GM19238 (cell line): ENCODE results near the gene COL5A1.
"Not testable (repeated sequence)": the region's sequence is repeated elsewhere in the genome, so short reads cannot be mapped to it uniquely, and the experiment has no call there.

ENCODE experiments used
- DNase-seq: peaks from one replicate; pipeline ENCODE4 v3.0.0; 2011; ENCODE audit warnings: low spot score; ENCODE audit not compliant: insufficient read length

Gene COL5A1

DNA sequence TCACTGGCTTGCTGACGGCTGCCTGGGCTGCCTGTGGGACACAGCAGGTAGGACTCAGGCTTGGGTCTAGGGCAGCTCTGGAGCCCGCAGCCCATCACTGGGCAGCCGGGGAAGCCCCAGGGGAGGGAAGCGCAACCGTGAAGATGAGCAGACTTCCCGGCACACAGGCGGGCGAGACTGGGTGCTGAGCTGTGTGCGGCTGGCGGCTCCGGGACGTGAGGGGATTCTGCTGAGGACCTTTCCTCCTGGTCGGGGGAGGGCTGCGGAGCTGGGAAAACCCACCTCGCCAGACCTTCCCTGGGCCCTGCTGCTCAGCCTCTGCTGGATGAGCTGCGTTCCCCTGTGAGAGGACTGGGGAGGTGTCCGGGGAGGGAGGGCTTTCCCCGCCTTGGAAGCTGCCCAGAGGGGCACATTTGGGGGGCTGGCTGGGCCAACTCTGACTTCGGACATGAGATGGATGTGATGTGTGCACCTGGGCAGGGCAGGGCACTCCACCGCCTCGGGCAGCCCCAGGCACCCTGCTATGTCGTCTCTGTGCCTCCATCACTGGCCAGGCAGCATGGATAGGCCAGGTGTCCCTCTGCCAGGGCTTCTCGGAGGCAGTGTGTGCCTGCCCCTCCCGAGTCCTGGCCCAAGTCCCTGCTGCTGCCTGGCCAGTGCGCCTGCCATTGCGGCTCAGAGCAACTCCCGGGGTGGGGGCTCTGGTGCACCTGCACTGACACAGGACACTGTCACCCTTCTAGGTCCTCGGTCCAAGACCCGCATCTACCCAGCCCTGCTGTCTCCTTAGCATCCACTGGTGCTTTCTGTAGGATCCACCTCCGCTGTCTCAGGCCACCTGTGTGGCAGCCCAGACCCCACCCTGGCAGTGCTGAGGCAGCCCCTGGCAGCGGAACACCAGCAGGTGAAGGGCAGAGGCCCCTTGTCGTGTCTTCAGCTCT is 66.4 kb downstream of the COL5A1 start:
- no peak for DNase-seq

DNA sequence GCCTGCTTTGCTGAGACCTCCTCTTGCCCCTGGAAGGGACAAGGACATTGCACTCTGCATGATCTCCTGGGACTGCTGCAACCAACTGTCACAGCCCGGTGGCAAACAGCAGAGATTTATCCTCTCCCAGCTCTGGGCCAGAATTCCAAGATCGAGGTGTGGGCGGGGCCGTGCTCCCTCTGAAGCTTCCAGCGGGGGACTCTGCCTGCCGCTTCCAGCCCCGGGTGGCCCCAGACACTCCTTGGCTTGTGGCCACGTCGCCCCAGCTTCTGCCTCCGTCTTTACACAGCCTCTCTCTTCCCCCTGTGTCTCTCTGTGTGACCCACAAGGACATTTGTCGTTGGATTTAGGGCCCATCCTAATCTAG is 67.1 kb downstream of the COL5A1 start:
- DNase-seq = no peak

DNA sequence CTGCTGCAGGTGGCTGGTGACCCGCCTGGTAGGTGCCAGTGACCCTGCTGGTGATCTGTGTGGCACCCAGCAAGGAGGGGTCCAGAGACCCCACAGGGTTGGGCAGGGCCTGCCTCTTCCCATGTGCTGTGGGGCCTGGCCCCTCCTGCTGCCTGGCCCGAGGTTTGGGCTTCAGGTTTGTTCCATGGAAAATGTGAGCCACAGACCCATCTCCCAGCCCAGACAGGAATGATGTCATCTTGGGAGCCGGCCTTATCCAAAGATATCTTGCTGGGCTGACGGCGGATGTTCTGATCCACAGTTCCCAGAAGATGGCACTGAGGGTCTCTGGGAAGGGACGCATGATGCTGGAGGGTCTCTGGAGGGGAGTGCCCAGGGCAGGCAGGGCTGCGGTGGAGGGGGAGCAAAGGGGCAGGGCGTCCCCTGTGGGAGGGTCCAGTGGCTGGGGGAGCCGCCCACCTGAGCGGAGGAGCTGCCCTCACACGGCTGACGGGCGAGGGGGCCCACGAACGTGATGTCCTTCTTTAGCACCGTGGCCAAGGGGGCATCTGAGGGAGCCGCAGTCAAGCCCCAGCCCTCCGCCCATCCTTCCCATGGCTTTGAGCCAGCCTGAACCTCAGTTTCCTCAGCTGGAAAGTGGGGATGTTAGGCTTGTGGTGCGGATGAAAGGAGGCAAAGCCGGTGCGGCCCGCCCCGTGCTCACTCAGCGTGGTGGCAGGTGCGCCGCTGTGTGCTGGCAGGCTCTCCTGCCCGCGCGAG is 68.1 kb downstream of the COL5A1 start:
- DNase-seq = no peak

DNA sequence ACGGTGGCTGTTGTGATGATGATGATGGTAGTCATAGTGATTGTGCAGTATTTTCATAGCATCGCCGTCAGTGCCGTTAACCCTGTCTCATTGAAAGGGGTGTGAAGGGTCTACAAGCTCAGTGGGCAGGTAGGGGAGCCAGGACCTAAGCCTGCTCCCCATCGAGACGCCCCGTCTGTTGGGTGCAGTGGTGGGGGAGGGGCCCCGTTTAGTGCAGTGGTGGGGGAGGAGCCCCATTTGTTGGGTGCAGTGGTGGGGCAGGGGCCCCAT is 68.6 kb downstream of the COL5A1 start:
- DNase-seq = no peak

DNA sequence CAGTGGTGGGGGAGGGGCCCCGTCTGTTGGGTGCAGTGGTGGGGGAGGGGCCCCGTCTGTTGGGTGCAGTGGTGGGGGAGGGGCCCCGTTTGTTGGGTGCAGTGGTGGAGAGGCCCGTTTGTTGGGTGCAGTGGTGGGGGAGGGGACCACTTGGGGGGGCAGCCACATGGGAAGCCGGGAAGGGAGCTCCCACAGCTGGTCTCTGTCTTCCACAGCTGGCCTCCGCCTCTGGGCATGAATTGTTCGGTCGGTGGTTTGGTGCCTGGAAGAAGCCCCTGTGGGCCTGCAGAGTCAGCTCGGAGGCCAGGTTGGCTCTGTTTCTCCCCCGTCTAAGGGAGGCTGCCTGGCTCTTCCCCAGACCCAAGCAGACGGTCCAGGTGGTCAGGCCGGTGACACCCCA is 69.3 kb downstream of the COL5A1 start:
- no peak for DNase-seq

GRCh38 chr9:134712243-134712642 is 70.6 kb downstream of the COL5A1 start:
- DNase-seq = no peak

DNA sequence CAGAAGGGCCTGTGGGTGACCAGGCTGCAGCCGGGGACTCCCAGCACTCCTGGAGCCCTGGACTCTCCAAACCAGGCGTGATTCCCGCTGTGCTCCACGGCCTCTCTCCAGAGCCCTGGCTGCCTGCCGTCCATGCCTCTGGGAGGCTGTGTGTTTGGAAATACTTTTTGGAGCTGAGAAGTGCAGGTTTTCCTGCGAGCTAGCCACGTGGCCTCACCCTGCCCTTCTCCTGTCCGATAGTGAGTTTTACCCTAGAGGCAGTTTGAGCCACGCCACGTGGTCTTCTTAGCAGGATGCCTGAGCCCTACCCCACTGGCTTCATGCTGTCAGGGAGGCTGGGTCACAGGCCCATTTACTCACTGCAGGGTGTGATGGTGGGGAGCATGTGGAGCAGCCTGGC is 71.3 kb downstream of the COL5A1 start:
- DNase-seq = no peak

DNA sequence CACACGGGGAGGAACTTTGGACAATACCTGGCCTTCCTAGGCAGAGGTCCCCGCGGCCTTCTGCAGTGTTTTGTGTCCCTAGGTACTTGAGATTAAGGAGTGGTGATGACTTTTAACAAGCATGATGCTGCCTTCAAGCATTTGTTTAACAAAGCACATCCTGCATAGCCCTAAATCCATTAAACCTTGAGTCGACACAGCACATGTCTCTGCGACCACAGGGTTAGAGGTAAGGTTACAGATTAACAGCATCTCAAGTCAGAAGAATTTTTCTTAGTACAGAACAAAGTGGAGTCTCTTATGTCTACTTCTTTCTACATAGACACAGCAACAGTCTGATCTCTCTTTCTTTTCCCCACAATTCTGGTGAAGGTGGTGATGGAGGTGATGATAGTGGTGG is 73.9 kb downstream of the COL5A1 start:
- not testable (repeated sequence) for DNase-seq

DNA sequence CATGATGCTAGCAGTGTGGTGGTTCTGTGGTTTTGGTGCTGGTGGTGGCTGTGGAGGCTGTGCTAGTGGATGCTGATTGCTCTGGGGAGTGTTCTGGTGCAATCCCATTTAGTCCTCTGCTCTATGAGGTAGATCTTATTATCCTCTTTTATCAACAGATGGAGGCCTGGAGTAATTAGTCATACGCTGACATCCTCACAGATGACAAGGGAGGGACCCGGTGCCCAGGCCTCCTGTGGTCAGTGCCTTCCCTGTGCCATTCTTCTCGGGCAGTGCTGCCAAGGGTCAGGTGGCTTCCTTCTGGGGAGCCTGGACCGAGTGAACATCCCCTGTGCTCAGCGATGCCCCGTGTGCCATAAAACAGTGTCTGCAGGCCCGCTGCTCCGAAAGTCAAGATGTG is 74.5 kb downstream of the COL5A1 start:
- no peak for DNase-seq

- no peak for DNase-seq
Observed at GRCh38 chr9:134717056-134717455, 75.5 kb downstream of the COL5A1 start.

DNA sequence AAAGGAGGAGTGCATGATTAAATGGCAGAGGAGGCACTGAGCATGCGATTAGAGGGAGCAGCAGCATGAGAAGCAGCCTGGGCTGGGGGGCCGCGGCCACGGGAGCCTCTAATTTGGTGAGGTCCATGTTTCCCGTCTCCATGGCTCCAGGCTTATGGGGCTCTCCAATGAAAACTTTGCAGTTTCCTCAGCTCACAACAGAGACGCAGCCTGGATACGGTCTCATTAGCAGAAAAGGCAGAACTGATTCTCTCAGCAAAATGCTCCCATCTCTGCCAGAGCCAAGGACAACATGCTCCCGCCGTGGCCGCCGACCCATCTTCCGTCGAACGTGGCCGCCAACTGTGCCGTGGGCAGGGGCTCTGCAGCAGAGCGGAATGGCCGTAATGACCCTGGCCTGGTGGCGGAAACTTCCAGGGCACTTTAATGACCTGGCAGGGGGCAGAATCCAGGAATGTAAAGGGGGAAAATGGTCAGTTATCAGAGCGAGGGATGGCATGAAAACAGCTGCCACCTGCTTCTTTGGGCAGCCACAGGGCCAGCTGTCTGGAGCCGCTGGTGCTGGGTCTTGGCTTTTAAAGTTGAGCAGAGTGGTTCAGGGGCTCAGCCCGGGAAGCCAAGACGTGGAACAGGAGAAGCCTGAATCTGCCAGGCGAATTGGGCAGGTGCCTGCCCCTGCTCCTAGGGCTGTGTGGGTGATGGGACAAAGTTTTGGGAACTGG is 76.5 kb downstream of the COL5A1 start:
- no peak for DNase-seq

DNA sequence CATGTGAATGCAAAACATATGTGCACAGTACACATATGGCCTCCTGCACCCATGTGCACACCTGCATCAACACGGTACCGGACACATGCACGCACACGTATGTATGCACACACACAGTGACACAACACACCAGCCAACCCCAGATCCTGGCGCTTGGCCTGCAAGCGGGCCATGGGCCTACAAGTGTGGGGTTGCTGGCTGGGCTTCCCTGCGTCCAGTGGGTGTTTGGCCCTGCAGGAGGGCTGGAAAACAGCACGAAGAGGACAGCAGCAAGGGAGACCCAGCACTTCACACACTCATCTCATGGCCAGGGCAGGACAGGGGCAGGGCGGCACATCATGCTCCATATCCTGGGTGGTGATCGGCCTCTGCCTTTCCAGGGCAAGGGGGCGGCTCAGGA is 77.7 kb downstream of the COL5A1 start:
- DNase-seq = no peak

- DNase-seq = no peak
Observed at GRCh38 chr9:134720136-134720753, 78.6 kb downstream of the COL5A1 start.

GRCh38 chr9:134720796-134721195 is 79.2 kb downstream of the COL5A1 start:
- no peak for DNase-seq

- no peak for DNase-seq
Observed at GRCh38 chr9:134721344-134721743, 79.7 kb downstream of the COL5A1 start.

DNA sequence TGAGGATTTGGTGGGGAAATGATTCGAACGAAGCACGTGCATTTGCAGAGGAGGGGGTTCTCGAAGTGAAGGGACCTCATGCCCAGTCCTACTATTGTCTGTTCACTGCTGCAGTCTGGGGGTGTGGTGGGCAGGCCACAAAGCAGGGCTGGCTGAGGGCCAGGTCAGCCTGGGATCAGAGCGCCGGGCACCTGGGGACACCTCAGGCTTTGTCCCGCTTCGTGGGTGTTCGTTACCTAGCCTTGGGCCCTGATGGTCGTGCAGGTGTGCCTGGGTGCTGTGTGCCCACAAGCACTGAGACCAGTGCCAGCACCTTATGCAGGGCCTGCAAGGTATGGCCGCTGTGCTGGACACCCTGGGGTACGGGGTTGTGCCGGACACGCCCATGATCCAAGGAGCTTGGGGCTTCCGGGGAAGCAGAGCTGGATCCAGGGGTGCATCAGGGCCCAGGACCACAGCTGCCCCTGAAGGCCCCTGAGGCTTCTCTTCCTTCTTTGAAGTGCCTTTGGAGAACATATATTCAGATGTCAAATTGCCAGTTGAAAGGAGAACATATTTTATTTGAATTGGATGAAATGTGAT is 80.6 kb downstream of the COL5A1 start:
- DNase-seq = no peak

DNA sequence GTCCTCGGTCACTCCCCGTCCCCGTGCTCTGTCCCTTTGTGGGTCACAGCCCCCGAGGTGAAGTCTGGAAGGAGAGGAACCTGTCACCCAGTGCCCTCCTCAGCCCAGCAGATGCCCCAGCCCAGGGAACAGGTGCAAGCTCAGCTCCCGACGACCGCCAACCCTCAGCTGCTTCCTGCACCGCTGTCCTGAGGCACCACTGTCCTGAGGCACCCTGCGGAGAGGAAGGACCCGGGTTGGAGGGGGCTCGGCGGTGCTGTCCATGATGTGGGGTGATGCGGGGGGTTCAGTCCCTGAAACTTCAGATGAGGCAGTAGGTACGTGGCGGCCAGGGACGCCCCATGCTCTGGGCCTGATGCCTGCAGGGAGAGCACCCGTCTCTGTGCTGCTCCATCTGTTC is 81.4 kb downstream of the COL5A1 start:
- DNase-seq = no peak

DNA sequence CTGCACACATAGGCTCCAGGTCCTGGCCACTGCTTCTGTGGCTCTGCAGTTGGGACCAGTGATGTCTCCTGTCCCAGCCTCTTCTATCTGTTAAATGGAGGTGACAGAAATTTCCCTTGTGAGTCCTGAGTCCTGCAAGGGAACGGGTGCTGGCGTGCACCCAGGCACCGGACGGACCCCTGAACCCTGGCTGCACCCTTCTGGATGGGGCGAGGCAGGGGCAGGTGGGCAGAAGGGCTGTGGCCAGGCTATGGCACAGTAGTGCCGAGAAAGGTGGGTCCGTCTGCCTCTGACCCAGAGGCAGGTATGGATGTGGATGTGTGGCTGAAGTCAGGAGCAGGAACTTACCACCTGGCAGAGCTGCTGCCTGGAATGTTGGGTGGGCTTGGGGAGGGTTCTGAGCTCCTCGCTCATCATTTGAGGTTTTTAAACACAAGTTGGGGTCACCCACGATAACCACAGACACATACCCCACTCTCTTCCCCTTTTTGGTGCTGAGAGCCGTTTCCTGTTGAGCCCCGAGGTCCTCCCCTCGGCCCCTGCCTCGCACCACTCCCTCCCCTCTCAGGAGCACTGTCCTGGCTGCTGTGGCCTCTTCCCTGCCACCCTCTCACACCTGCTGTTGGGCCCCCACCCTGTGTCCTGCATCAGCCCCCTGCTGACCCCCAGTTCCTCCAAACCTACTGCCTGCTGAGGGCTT is 82.0 kb downstream of the COL5A1 start:
- no peak for DNase-seq

- DNase-seq = no peak
Observed at GRCh38 chr9:134724202-134724911, 82.8 kb downstream of the COL5A1 start.

GRCh38 chr9:134724912-134725604 is 83.5 kb downstream of the COL5A1 start:
- no peak for DNase-seq
